Measurements from ENCODE around the gene FCF1.

GRCh38 chr14:74785056-74785613 is 72.2 kb downstream of the FCF1 start:
- TF ChIP-seq CTCF (IDR thresholded peaks at IDR 0.05), result no peak
- no peak for TF ChIP-seq POLR2A (IDR thresholded peaks at IDR 0.05)

All from suprapubic skin (tissue), 3 donors.